Activated T-helper 1 cell treated with Interleukin-2 at 50 U/mL for 16 hours (primary cell): Measurements from ENCODE around the gene SLC25A14.
A peak's percentile ranks its signal among the peaks of the same experiment; 100 is the strongest.
"Not testable (repeated sequence)": the region's sequence is repeated elsewhere in the genome, so short reads cannot be mapped to it uniquely, and the experiment has no call there.

Experiments used
- DNase-seq: peaks from one replicate; pipeline ENCODE4 v3.0.0-alpha.2; 2020; ENCODE audit warnings: low read depth

Gene SLC25A14

GRCh38 chrX:130339408-130340222 lies at the start of gene SLC25A14:
SLC25A14 (plus strand) TSS chrX:130339919; CDS start chrX:130340279, 360 bp downstream.
- peak; percentile 53 for DNase-seq

DNA sequence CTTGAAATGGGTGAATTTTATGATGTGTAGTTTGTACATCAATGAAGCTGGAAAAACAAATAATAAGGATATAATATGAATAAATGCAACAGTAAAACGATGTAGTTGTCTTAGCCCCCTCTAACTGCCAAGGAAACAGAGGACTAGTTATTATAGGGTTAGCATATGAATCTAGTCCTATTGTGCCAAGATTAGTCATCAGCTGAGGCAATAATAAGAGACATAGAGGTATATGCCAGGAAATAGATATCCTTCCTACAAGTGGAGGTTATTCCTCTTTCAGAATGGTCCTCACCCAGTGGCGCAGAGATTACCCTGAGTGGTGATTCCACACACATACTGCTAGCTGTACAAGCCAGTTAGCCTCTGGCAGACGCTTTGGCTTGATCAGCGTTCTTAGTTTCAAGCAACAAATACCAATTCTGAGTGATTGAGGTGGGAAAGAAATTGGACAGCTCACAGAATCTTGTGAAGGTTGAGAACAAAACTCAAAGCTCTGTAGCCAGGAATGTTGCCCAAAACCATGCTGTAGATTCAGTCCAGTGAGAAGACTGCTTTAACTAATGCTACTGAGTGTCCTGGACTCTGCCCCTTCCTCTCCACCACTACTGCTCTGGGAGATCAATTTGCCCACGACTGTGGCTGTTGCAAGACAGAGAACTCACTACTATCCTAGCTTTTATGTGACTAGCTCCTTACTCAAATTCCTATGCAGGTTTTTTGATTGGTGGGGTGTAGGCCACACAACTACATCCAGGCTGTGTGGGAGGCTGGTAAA lies 44.0 kb upstream of the SLC25A14 start:
- no peak for DNase-seq

DNA sequence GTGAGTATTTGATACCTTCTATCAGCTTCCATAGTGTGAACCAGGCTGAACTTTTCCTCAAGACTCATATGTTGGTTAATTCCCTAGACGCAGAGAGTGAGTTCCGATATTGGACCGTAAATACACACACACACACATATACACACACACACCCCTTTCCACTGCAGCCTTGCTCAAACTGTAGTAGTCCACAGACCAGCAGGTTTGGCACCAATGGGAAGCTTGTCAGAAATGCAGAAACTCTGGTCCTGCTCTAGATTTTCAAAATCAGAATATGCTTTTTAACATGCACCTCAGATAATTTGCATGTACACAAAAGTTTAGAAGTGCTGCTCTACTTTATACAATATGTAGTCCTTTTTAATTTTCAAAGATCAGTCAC lies 43.4 kb upstream of the SLC25A14 start:
- no peak for DNase-seq

GRCh38 chrX:130296743-130297142 lies 43.0 kb upstream of the SLC25A14 start:
- DNase-seq: no peak

DNA sequence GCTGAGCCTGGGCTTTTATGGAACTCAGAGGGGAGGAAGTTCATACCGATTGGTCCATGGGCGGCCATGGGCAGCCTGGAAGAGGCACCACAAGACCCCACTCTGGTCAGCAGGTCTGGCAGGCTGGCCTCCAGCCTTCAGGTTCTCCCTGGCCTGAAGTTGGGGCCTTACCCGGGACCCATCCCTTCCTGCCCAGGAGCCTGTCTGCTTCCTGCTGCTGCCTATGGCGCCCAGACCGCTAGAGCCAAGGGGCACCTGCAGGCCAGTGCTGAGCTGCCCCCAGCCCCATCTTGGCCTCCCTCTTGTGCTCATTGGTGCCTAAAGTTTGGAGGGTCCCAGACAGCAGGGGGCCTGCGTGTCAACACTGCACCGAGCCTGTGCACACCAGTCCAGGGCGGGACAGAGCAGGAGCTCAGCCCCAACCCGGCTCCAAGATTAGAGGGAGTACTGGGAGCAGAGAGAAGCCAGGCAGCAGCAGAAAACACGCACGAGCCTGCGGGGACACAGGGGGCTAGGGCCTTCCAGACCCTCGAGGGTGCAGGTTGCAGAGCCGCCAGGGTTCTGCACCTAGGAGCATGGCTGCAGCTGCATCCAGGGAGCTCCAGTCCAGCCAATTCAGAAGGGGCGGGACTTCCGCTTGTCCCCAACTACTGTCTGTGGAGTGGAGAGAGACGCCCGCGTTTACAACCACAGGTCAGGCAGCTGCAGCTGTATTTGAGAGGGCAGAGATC lies 40.3 kb upstream of the SLC25A14 start:
- DNase-seq: no peak

- DNase-seq: no peak
These were observed 39.8 kb upstream of the SLC25A14 start for GRCh38 chrX:130300010-130300282.

GRCh38 chrX:130301405-130301804 lies 38.3 kb upstream of the SLC25A14 start:
- DNase-seq: no peak

- DNase-seq: no peak
These were observed 37.7 kb upstream of the SLC25A14 start for GRCh38 chrX:130301977-130302376.

GRCh38 chrX:130304587-130305368 lies 34.9 kb upstream of the SLC25A14 start:
- DNase-seq: no peak

- not testable (repeated sequence) for DNase-seq
These were observed 19.8 kb upstream of the SLC25A14 start for GRCh38 chrX:130319886-130320285.

DNA sequence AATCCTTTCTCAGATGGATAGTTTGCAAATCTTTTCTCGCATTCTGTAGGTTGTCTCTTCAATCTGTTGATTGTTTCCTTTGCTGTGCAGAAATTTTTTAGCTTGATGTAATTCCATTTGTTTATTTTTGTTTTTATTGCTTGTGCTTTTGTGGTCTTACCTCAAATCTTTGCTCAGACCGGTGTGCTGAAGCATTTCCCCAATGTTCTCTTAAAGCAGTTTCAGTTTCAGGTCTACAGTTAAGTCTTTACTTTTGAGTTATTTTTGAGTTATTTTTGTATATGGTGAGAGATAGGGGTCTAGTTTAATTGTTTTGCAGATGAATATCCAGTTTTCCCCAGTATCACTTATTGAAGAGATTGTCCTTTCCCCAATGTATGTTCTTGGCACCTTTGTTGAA lies 18.2 kb upstream of the SLC25A14 start:
- DNase-seq: no peak

GRCh38 chrX:130330146-130330545 lies 9.6 kb upstream of the SLC25A14 start:
- no peak for DNase-seq

DNA sequence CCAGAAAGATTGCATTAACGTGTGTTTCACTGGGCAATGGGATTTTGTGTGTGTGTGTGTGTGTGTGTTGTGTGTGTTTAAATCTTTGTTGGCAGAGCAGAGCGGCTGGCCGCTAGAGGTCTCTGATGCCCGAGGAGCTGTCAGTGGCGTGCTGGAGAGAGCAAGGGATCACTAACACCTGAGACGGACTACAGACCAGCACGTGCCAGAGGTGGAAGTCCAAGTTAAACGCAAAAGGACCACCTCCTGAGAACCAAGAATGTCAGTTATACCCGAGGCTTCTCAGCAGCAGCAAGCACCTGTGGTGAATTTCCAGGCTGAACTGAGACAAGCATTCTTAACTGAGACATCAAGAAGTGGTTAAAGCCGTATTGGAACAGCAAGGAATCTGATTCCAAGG lies 9.0 kb upstream of the SLC25A14 start:
- DNase-seq: no peak

DNA sequence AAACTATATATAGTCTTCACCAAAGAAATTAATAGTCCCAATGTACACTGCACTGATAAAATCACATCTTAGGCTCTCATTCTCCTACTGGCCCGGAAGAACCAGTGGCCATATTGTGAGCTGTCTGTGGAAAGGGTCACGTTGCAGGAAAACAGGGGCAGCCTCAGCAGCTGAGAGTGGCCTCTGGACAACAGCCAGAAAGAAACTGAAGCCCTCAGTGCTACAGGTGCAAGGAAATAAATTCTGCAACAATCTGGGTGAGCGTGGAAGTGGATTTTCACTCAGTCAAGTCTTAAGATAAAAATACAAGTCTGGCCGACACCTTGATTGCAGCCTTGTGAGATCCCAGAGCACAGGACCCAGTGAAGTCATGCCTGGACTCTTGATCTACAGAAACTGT lies 3.2 kb upstream of the SLC25A14 start:
- DNase-seq: no peak

GRCh38 chrX:130338869-130339268 lies 850 bp upstream of the SLC25A14 start:
- DNase-seq: not testable (repeated sequence)

- DNase-seq: no peak
These were observed 552 bp downstream of the SLC25A14 start for GRCh38 chrX:130340271-130340670.

GRCh38 chrX:130343411-130343810 lies 3.7 kb downstream of the SLC25A14 start:
- DNase-seq: no peak

DNA sequence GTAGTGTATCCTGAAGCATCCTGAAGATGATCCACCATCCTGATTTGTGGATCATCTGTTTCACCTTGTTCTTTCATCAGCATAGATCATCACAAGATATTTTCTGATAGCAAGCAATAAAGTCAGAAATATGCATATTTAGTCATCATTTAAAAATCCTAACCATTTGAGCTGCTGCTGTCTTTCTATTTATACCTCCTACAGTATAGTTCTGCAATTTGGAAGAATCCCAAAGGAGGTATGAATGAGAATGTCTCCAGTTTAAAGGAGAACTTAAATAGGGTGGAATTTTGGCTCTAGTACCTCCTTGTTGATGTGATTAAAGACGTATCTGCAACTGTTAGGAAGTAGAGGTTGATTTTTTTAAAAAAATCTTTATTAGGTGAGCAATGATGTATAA lies 7.6 kb downstream of the SLC25A14 start:
- no peak for DNase-seq

DNA sequence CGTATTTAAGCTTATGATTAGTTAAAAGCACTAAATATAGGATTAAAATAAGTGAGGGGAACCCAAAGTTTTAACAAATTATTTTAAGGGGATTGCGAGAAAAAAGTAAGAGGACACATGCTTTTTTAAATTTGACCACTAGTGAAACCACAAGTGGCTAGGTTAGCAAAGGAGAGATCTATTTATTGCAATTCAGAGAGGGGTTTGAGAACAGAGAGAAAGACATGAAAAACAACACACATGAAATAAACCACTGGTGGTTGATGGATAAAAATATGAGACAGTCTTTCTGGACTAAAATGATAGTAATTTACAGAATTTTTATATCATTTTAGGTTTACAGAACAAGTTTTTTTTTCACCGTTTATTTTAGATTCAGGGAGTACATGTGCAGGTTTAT lies 11.8 kb downstream of the SLC25A14 start:
- DNase-seq: no peak

DNA sequence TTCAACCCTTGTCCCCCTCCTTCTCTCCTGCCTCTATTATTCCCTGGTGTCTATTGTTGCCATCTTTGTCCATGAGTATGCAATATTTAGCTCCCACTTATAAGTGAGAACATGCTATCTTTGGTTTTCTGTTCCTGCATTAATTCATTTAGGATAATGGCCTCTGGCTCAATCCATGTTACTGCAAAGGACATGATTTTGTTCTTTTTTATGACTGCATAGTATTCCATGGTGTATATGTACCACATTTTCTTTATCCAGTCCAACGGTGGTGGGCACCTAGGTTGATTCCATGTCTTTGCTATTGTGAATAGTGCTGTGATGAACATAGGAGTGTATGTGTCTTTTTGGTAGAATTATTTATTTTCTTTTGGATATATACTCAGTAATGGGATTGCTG lies 12.3 kb downstream of the SLC25A14 start:
- not testable (repeated sequence) for DNase-seq

DNA sequence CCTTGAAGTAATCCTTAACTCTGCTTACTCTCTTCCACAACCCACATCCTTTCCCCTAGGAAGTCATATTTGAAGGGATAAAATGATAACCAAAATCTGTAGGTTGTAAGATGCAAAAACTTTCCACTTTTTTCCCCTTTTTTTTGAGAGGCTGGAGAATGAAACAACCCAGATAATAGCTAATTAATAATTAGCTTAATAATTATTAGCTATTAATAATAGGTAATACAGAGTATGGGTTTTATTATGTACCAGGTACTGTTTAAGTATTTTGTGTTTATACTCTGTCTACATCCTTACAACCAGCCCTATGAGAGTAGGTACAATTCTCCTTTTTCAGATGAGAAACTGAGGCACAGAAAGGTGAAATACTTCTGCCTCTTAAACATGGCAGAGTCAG lies 36.4 kb downstream of the SLC25A14 start:
- no peak for DNase-seq

GRCh38 chrX:130378024-130378669 lies 38.4 kb downstream of the SLC25A14 start:
- DNase-seq: no peak
